HL-60 (cell line): Measurements from ENCODE around the gene MAB21L4.

ENCODE experiments used
- CTCF ChIP-seq: IDR thresholded peaks from one replicate; pipeline ENCODE4 v1.5.1; 2011; ENCODE audit warnings: low read length, control low read depth, inconsistent platforms; ENCODE audit not compliant: insufficient read depth
- GABPA ChIP-seq: IDR thresholded peaks from 2 replicates; pipeline ENCODE4 v1.6.1; 2012; ENCODE audit warnings: low read depth
- POLR2AphosphoS5 ChIP-seq: IDR thresholded peaks from 2 replicates; pipeline ENCODE4 v1.6.1; 2012; ENCODE audit warnings: low read depth
- SPI1 ChIP-seq: IDR thresholded peaks from 2 replicates; pipeline ENCODE4 v1.6.1; 2012; ENCODE audit warnings: low read depth, mild to moderate bottlenecking, borderline replicate concordance

GRCh38 chr2:240856151-240856980, 39.6 kb downstream of the MAB21L4 start:
- no peak for TF ChIP-seq CTCF
- no peak for TF ChIP-seq POLR2AphosphoS5
- no peak for TF ChIP-seq GABPA
- no peak for TF ChIP-seq SPI1
